A549 treated with Hydrocortisone at 1 μM for 4 hours (cell line): ENCODE results near the gene PRIMA1. TPM values are rescaled to one million over a fixed set of nuclear protein-coding genes. Genes with fewer than 3 reads are reported as not detected.

ENCODE experiments used
- total RNA-seq: library from RNA; stranded (reverse); fragments of 200-300 nt; extraction: Qiagen RNA extraction; gene quantifications from 5 replicates; pipeline ENCODE4 v1.2.3, GENCODE V29; 2022

The PRIMA1 gene, protein sequence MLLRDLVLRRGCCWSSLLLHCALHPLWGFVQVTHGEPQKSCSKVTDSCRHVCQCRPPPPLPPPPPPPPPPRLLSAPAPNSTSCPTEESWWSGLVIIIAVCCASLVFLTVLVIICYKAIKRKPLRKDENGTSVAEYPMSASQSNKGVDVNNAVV
- total RNA-seq = 0.32 to 0.59 TPM (median 0.43 TPM) in 5 replicates

DNA sequence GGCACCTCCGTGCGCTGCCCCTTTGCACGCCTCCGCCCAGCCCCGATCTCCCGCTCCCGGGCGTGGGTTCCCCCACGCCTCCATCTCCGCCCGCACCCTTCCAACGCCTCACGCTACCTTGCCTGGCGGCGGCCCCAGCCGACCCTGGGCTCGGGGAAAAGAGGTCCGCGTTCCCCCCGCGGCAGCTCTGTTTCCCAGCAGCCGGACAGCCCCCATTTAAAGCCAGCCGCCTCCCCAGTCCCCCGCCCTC, at the start of gene PRIMA1:
TSS of gene PRIMA1 (minus strand) at position 193 of the 250 bp plus-strand sequence. CDS start 767 bp downstream, outside the sequence.

Other genes with a start within 250 kb of the PRIMA1 start
- gene FAM181A, start 138.9 kb upstream of the PRIMA1 start, total RNA-seq = not detected in 5 replicates
- 0.28 to 0.91 TPM (median 0.59 TPM) in 5 replicates for gene ASB2, start 188.1 kb upstream of the PRIMA1 start, total RNA-seq
- gene CCDC197, start 208.8 kb upstream of the PRIMA1 start, total RNA-seq = not detected in 5 replicates
- 2.7 to 3.9 TPM (median 3.0 TPM) in 5 replicates for gene OTUB2, start 237.9 kb upstream of the PRIMA1 start, total RNA-seq